ENCODE measurements around the gene VLDLR.
A peak's percentile ranks its signal among the peaks of the same experiment; 100 is the strongest.

VLDLR gene

GRCh38 chr9:2620919-2621721, 467 bp upstream of the VLDLR start:
- DNase-seq (ENCODE audit: low read depth, low spot score) = no peak

- no peak for DNase-seq (ENCODE audit: low read depth, low spot score)
Measured at GRCh38 chr9:2622461-2623287, 1.1 kb downstream of the VLDLR start.

DNA sequence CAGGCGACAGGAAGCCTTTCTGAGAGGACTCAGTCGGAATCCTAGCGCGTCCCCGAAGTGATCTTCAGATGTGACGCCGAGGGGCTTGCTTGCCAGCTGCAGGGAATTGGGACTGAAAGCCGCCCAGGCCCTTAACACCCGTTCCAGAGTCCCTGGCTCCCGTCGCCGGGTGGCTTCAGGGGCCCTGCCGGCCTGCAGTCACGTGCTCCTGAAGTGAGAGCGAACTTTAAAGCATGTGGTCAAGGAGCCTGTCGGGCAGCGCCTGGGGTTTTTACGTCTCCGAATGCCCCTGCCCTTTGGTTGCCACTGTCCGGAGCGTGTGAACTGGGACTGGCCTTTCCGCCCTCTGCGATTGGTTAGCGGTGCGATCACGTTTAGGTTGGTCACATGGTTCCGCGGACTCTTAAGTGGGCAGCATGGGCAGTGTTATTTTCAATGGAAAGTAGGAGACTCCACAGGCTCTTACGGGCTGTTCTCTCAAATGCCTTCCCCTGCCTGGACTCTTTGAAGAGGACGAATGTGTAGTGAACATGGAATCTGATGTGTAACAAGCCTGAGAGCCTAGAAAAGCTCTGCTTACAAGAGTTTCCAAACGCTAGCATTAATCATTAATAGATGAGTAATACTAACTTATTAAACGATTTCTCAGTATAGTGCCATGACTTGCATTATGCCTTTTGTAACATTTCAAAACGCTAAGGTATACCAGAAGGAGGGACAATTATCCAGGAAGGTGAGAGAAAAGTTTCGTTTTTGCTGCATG, 1.9 kb downstream of the VLDLR start:
- DNase-seq (ENCODE audit: low read depth, low spot score) = no peak

GRCh38 chr9:2624051-2624682, 2.6 kb downstream of the VLDLR start:
- DNase-seq (ENCODE audit: low read depth, low spot score) = no peak

DNA sequence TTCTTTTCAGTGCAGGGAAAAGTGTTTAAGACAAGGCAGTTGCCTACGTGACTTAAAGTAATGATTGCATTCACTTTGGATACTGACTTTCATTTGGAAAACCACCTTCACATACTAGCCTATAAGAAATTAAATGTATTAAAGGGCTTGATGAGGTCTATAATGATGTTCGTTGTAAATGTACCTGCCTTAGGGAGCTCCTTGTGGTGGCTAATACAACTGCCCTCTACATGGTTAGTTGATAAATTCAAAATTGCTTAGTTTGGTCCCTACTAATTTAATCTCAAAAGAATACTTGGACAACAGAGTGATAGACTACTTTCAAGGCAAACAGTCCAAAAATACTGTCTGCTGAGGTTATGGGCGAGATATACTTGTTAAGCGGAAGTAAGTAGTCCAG, 3.8 kb downstream of the VLDLR start:
- DNase-seq (ENCODE audit: low read depth, low spot score) = no peak

DNA sequence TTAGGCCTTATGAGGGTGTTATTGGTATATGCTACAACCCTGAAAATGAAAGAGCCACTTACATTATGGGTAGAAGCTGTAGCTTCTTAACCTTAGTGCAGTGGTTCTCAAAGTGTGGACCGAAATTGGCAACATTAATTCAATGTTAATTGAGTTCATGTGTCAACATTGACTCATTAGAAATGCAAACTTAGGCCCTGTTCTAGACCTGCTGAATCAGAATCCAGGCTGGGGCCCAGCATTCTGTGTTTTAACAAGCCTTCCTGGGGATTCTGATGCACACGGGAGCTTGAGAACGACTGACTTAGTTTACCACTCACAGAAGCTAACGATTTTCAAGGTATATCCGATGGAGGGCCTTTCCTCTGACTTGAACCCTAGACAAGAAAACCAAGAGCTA, 7.3 kb downstream of the VLDLR start:
- no peak for DNase-seq (ENCODE audit: low read depth, low spot score)

GRCh38 chr9:2630158-2630557, 8.6 kb downstream of the VLDLR start:
- no peak for DNase-seq (ENCODE audit: low read depth, low spot score)

DNA sequence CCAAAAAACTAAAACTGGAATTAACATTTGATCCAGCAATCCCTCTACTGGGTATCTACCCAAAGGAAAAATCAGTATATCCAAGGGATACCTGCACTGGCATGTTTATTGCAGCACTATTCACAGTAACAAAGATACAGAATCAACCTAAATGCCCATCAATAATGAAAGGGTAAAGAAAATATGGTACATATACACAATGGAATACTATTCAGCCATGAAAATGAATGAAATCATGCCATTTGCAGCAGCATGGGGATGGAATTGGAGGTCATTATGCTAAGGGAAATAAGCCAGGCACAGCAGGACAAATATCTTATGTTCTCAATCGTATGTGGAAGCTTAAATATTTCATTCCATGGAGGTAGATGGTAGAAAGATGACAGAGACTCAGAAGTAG, 9.7 kb downstream of the VLDLR start:
- DNase-seq (ENCODE audit: low read depth, low spot score) = no peak

GRCh38 chr9:2634153-2634552, 12.6 kb downstream of the VLDLR start:
- DNase-seq (ENCODE audit: low read depth, low spot score) = no peak

DNA sequence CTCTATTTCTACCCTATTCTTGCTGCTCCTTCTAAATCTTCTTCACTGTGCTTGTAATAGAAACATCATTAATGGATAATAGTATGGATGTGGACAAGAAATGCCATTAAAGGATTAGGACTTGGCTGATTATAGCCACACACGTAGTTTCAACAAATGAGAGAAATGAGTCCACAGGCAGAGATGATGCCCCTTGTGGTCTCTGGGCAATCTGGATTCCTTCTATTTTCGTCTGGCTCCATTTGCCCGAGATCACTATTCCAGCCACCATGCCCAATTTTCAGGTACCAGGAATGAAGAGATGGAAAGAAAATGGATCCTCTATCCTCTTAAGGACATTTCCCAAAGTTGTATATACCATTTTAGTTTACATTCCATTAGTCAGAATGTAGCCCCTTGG, 13.2 kb downstream of the VLDLR start:
- DNase-seq (ENCODE audit: low read depth, low spot score) = no peak

DNA sequence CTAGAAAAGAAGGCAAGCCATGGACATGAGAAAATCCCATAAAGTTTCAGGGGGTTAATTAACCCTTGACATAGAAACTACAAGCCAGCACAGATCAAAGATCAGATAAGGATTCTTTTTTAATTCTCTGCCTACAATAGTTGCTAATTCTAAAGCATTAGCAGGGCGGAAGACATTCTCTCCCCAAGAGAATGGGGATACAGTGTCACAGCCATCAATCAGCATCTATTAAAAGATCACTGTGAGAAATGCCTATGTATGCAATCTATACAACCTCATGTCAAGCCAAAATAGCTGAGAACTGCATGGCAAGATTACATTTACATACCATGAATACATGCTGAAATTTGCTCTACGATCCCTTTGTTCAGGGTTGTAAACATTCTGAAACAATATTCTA, 14.3 kb downstream of the VLDLR start:
- DNase-seq (ENCODE audit: low read depth, low spot score) = no peak

DNA sequence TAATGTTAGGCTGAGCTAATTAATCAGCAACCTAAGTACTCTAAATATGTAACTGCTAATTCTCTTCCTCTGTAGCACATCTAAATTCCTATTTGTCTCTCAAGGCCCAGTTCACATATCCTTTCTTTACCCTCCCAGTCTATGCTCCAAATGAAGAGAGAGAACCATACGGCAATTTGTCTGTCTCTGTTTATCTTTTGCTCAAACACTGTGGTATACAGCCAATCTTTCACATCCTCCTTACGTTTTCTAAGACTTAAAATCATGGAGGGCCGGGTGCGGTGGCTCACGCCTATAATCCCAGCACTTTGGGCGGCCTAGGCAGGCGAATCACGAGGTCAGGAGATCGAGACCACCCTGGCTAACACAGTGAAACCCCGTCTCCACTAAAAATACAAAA, 15.8 kb downstream of the VLDLR start:
- DNase-seq (ENCODE audit: low read depth, low spot score) = no peak

GRCh38 chr9:2638871-2639673, 17.5 kb downstream of the VLDLR start:
- DNase-seq (ENCODE audit: low read depth, low spot score) = no peak

- no peak for DNase-seq (ENCODE audit: low read depth, low spot score)
Measured at GRCh38 chr9:2639786-2640185, 18.2 kb downstream of the VLDLR start.

DNA sequence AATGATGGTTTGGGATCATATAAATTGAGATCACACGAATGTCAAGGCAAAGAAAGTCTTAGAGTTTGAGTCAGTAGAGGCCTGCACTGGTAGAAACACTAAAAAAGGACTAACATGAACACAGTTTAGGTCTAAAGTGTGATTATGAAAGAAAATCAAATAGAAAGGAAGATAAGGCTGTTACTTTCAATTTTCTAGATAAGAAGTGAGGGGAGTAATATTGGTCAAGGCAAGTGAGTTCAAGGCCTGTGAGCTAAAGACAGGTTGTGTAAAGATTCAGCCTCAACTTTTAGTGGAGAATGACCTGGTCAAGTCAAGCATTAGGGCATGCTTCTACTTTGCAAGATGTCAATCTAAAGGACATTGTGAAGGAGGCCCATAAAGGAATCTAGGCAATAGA, 19.0 kb downstream of the VLDLR start:
- no peak for DNase-seq (ENCODE audit: low read depth, low spot score)

DNA sequence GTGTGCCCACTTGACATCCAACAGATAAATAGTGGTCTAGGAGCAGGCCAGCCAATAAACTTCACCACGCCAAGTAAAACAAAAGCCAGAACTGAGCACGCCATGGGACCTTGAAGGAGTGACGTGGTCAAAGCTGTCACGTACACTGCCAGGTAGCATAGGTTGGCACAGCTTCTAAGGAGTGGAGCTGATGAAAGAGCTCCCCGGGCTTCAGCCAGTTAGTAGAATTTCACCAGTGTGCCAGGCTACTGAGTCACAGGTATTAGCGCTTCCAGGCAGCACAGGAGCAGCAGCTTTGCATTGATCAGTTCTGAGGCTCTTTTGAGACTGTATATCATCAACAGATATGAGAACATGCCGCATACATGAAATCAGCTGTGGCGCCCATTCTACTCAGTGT, 19.4 kb downstream of the VLDLR start:
- DNase-seq (ENCODE audit: low read depth, low spot score) = no peak

DNA sequence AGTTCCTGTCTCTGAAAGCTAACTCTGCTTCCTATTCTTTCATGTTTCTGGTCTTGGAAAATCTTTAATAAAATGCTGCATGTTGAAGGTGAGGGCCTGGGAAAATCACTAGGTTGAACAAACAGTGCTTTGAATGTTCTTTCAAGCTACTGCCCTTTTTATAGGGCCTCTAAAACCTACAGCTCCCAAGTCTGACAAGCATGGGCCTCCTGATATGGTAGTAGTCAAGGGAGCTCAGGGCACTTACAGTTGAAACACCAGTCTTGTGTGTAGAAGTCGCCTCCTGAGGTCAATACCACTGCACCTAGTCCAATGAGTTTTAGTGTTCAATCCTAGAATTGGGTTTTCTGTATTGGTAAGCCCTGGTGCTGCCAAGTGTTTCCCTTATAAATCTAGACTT, 20.5 kb downstream of the VLDLR start:
- DNase-seq (ENCODE audit: low read depth, low spot score) = no peak

GRCh38 chr9:2645569-2645968, 24.0 kb downstream of the VLDLR start:
- no peak for DNase-seq (ENCODE audit: low read depth, low spot score)

GRCh38 chr9:2655411-2655901, 33.9 kb downstream of the VLDLR start:
- DNase-seq (ENCODE audit: low read depth, low spot score) = peak; percentile 67

DNA sequence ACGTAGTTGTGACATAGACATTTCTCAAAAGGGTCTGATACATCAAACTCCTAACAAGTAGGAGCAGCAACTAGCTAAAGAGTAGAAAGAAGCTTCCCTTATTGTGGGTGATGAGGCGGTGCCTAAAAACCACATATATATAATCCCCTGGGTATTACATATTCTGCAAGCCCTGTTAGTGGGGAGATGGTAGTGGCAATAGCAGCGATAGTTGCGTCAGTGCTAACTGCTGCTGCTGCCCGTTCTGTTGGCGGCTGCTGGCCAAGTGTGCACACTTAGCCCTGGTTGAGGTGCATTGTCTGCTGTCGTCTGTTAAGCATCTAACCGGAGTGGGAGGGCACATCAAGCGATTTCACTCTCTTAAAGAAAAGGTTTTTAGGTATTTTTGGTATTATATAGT, 35.8 kb downstream of the VLDLR start:
- no peak for DNase-seq (ENCODE audit: low read depth, low spot score)

DNA sequence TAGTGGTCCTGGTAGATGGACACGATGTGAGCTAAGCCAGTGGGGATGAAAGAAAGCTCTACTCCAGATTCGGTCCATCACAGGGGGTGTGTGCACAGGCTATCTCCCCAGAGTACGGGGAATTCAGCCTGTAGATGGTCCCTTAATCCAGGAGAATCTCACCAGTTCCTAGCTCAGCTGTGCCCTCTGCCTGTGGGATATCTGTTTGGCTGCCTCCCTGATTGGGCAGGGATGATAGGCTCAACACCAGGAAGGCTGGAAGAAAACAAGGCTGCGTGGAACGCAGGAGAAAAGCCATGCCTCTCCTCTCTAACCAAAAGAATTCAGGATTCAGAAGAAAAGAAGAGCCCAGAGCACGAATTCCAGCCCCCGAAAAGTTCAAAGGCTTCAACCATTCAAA, 40.9 kb downstream of the VLDLR start:
- DNase-seq (ENCODE audit: low read depth, low spot score) = no peak
